Activated naive CD4-positive, alpha-beta T cell treated with anti-CD3 and anti-CD28 coated beads, Interleukin-2, amount 50 U/mL, for 24 hours (primary cell): Measurements from ENCODE around the gene MYPN.
"Not testable (repeated sequence)": the region's sequence is repeated elsewhere in the genome, so short reads cannot be mapped to it uniquely, and the experiment has no call there.

Experiments
- H3K27ac Mint-ChIP-seq: one replicate; pipeline ENCODE4 v1.8.0; 2021; ENCODE audit warnings: mild to moderate bottlenecking, mixed read lengths
- H3K27me3 Mint-ChIP-seq: one replicate; pipeline ENCODE4 v1.8.0; 2021; ENCODE audit warnings: mixed read lengths
- H3K36me3 Mint-ChIP-seq: one replicate; pipeline ENCODE4 v1.8.0; 2021; ENCODE audit warnings: mixed read lengths
- H3K4me1 Mint-ChIP-seq: one replicate; pipeline ENCODE4 v1.8.0; 2021; ENCODE audit warnings: mixed read lengths
- H3K4me3 Mint-ChIP-seq: one replicate; pipeline ENCODE4 v1.8.0; 2021; ENCODE audit warnings: mild to moderate bottlenecking, mixed read lengths
- H3K9me3 Mint-ChIP-seq: one replicate; pipeline ENCODE4 v1.8.0; 2021; ENCODE audit warnings: mixed read lengths

The MYPN gene

GRCh38 chr10:68138526-68138925, 29.2 kb downstream of the MYPN start:
- Mint-ChIP-seq H3K9me3 (no peaks in the 10 kb centered on the region), H3K36me3 (peaks cover 2% of the 10 kb centered on the region), H3K27ac (no peak overlapping the region), H3K4me3 (no peak overlapping the region), H3K4me1 (no peaks in the 10 kb centered on the region), H3K27me3 (peaks cover 4% of the 10 kb centered on the region)

GRCh38 chr10:68139448-68140272, 30.4 kb downstream of the MYPN start:
- Mint-ChIP-seq H3K4me1 (no peaks in the 10 kb centered on the region), H3K27ac (no peak overlapping the region), H3K27me3 (peaks cover 4% of the 10 kb centered on the region), H3K4me3 (no peak overlapping the region), H3K9me3 (no peaks in the 10 kb centered on the region), H3K36me3 (peaks cover 2% of the 10 kb centered on the region)

GRCh38 chr10:68142761-68143160, 33.5 kb downstream of the MYPN start:
- H3K9me3 Mint-ChIP-seq: no peaks in the 10 kb centered on the region
- peaks cover 2% of the 10 kb centered on the region for H3K36me3 Mint-ChIP-seq
- peaks cover 4% of the 10 kb centered on the region for H3K27me3 Mint-ChIP-seq

GRCh38 chr10:68144709-68145108, 35.4 kb downstream of the MYPN start:
- H3K9me3 Mint-ChIP-seq: no peaks in the 10 kb centered on the region
- H3K36me3 Mint-ChIP-seq: peaks cover 2% of the 10 kb centered on the region

More at GRCh38 chr10:68142761-68143160, 33.5 kb downstream of the MYPN start:
- no peaks in the 10 kb centered on the region for H3K4me1 Mint-ChIP-seq
- H3K27ac Mint-ChIP-seq: no peak overlapping the region
- H3K4me3 Mint-ChIP-seq: no peak overlapping the region

GRCh38 chr10:68145705-68146104, 36.4 kb downstream of the MYPN start:
- H3K36me3 Mint-ChIP-seq: no peaks in the 10 kb centered on the region
- no peaks in the 10 kb centered on the region for H3K4me1 Mint-ChIP-seq
- no peak overlapping the region for H3K27ac Mint-ChIP-seq
- H3K9me3 Mint-ChIP-seq: no peaks in the 10 kb centered on the region
- H3K4me3 Mint-ChIP-seq: no peak overlapping the region
- peaks cover 4% of the 10 kb centered on the region for H3K27me3 Mint-ChIP-seq

More at GRCh38 chr10:68144709-68145108, 35.4 kb downstream of the MYPN start:
- Mint-ChIP-seq H3K4me3 (no peak overlapping the region), H3K4me1 (no peaks in the 10 kb centered on the region), H3K27ac (no peak overlapping the region), H3K27me3 (peaks cover 4% of the 10 kb centered on the region)

DNA sequence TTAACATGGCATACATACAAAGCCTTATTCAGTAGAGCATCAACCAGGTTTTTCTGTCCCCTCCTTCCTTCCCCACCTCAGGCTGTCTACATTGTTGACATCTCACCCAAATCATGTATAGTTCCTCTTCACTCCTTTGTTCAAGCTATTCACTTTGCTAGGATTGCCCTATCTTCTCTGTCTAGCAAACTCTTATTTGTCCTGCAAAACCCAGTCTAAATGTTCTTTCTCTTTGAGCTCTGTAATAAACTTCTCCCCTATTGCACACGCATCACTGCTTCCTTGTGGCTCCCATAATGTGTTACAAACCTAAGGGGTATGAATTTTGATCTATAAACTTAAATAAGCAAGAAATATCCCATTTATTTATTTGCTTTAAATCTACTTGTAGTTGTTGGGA, 36.8 kb downstream of the MYPN start:
- Mint-ChIP-seq H3K27me3 (peaks cover 4% of the 10 kb centered on the region), H3K4me1 (no peaks in the 10 kb centered on the region), H3K27ac (no peak overlapping the region), H3K9me3 (no peaks in the 10 kb centered on the region), H3K4me3 (no peak overlapping the region), H3K36me3 (no peaks in the 10 kb centered on the region)

GRCh38 chr10:68151453-68151852, 42.2 kb downstream of the MYPN start:
- no peaks in the 10 kb centered on the region for H3K27me3 Mint-ChIP-seq
- no peaks in the 10 kb centered on the region for H3K4me1 Mint-ChIP-seq
- no peaks in the 10 kb centered on the region for H3K9me3 Mint-ChIP-seq
- no peaks in the 10 kb centered on the region for H3K36me3 Mint-ChIP-seq
- H3K27ac Mint-ChIP-seq: no peak overlapping the region
- H3K4me3 Mint-ChIP-seq: no peak overlapping the region

DNA sequence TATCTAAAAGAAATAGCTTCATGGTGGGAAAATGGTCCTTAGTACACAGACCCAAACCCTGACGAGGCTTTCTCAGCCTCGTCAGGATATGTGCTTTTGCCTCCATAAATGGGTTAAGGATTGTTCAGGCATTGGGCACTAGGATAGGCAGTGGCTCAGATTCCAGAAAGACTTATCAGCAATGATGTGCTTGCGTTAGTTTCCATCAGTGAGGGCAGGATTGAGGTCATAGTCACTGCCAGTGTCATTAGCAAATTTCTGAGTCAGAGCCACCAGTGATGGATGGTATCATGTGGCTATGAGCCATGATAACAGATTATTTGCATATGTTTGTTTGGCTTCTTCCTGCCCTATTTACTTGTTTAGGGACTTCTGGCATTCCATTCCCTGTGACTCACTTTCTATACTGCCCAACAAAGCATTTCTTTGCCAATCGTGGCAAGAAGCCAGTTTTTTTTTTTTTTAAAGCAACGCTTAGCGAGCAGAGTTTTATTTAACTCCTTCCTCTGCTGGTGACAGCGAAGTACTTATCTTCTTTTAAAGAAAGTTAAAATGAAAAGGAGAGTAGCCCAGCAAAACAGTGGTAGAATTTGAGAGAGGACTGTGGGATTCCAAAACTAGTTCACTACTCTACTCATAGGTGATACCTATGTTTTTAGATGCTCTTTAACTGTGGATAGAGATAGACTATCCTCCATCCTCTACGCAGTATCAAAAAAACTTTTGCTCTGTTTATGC, 44.4 kb downstream of the MYPN start:
- no peaks in the 10 kb centered on the region for H3K36me3 Mint-ChIP-seq
- no peak overlapping the region for H3K27ac Mint-ChIP-seq
- H3K9me3 Mint-ChIP-seq: no peaks in the 10 kb centered on the region
- no peak overlapping the region for H3K4me3 Mint-ChIP-seq
- no peaks in the 10 kb centered on the region for H3K4me1 Mint-ChIP-seq
- H3K27me3 Mint-ChIP-seq: no peaks in the 10 kb centered on the region

- Mint-ChIP-seq H3K36me3 (no peaks in the 10 kb centered on the region), H3K27me3 (no peaks in the 10 kb centered on the region), H3K4me1 (no peaks in the 10 kb centered on the region), H3K27ac (no peak overlapping the region), H3K4me3 (no peak overlapping the region), H3K9me3 (no peaks in the 10 kb centered on the region)
Observed at GRCh38 chr10:68154211-68154497, 44.9 kb downstream of the MYPN start.

DNA sequence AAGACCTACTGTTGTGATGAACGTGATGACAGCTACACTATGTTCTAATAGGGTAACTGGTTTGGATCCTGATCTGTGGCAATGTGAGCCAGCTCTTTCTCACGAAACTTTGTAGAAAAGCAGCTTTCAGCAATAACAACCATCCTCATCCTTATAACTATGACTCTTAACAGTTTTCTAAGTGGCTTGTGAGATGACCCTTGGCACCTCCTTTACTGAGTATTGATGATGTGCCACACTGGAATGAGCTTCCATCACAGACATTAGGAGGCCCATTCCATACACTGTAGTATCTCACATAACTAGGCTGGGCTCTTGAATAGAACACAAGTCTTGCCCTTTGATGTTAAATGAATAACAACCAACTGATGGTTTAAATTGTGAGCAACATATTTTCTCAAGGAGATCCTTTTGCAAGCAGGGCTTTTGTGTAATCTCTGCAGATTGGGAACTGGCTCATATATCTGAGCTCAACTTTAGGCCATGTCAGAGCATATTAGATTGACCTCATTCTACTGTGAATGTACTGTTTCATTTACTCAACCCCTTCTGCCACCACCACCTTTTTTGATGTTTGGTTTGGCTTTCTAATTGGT, 46.4 kb downstream of the MYPN start:
- H3K9me3 Mint-ChIP-seq: no peaks in the 10 kb centered on the region
- H3K36me3 Mint-ChIP-seq: no peaks in the 10 kb centered on the region
- H3K4me1 Mint-ChIP-seq: no peaks in the 10 kb centered on the region
- no peak overlapping the region for H3K27ac Mint-ChIP-seq
- no peaks in the 10 kb centered on the region for H3K27me3 Mint-ChIP-seq
- H3K4me3 Mint-ChIP-seq: no peak overlapping the region

DNA sequence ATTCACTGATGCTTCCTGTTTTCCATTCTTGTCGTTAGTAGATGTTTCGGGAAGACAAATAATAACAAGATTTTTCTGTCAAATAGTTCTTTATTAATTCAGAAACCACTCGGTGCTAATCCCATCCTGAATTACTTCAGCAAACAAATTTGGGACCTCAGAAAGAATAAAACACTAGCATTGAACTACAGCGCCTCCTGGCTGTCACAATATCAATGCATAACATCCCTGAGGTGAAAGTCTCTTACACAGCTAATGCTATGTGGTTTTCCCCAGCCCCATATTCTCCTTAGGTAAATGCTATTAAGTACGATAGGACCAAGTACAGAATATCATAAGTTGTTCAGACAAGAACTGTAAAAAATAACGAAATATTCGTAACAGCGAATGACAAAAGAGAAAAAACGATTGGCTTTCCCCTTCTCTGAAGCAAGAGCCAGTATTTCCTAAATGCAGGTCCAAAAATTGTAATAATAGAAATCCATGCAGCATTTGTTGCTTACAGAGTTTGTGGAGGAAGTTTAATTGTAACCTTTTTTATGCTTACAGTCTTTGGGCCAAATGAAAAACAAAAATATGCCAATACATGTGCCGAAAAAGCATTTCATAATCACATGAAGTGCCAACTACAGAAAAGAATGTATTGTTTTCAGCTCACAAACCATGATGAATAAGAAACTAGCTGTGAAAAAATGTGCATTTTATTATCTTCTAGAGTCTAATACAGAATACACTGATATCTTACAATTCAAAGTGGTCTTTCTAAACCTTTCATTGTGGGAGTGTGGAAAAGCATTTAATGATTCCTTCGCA, 47.3 kb downstream of the MYPN start:
- Mint-ChIP-seq H3K4me3 (no peak overlapping the region), H3K36me3 (no peaks in the 10 kb centered on the region)

DNA sequence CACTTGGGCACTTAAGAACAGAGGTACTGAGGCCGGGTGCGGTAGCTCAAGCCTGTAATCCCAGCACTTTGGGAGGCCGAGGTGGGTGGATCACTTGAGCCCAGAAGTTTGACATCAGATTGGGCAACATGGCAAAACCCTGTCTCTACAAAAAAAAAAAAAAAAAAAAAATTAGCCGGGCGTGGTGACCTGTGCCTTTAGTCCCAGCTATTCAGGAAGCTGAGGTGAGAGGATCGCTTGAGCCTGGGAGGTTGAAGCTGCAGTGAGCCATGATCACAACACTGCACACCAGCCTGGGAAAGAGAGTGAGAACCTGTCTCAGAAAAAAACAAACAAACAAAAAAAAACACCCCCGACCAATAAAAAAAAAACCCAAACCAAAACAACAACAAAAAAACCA, 48.2 kb downstream of the MYPN start:
- not testable (repeated sequence) for H3K4me1 Mint-ChIP-seq

More for the DNA sequence above, 47.3 kb downstream of the MYPN start:
- no peaks in the 10 kb centered on the region for H3K27me3 Mint-ChIP-seq
- no peaks in the 10 kb centered on the region for H3K4me1 Mint-ChIP-seq
- H3K9me3 Mint-ChIP-seq: no peaks in the 10 kb centered on the region
- H3K27ac Mint-ChIP-seq: no peak overlapping the region

DNA sequence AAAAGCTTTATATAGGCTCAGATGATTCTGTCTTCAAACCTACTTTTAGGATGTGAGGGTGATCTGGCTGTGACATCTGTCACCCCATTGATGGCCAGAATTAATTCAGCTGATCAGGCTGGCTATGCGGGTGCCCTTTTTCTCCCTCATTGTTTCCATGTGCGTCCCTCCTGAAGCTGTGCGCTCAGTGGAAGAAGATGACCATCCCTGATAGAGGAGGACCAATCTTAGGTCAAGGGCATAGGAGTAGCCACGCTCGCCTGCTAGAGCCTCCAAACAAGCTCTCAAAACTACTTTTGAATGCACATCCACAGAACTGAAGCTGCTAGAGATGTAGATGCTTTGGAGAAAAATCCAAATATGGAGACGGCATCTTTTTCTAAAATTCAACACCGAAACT, 48.7 kb downstream of the MYPN start:
- no peaks in the 10 kb centered on the region for H3K27me3 Mint-ChIP-seq
- H3K4me1 Mint-ChIP-seq: no peaks in the 10 kb centered on the region
- no peak overlapping the region for H3K27ac Mint-ChIP-seq
- H3K4me3 Mint-ChIP-seq: no peak overlapping the region
- no peaks in the 10 kb centered on the region for H3K36me3 Mint-ChIP-seq
- no peaks in the 10 kb centered on the region for H3K9me3 Mint-ChIP-seq

More for the DNA sequence above, 48.2 kb downstream of the MYPN start:
- H3K4me3 Mint-ChIP-seq, H3K27ac Mint-ChIP-seq, H3K27me3 Mint-ChIP-seq, H3K9me3 Mint-ChIP-seq, H3K36me3 Mint-ChIP-seq: not testable (repeated sequence)

DNA sequence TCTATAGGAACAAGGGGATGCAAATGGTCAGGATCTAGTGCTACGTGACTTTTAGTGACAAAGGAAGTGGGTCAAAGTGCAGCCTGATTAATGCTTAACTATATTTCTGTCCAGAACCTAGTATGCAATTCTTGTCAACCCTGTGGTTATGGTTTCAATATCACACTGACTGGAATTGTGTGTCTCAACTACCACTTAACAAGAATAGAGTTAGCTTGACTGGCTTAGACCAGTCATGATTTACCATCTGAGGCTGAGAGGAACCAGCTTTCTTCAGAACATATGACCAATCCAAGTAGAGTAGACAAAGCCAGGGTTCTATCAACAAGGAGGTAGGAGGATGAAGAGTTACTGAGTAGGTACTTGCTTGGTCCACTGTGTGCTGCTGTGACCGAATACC, 54.4 kb downstream of the MYPN start:
- Mint-ChIP-seq H3K4me1 (no peaks in the 10 kb centered on the region), H3K27ac (no peak overlapping the region), H3K9me3 (no peaks in the 10 kb centered on the region), H3K4me3 (no peak overlapping the region), H3K36me3 (no peaks in the 10 kb centered on the region), H3K27me3 (no peaks in the 10 kb centered on the region)

- Mint-ChIP-seq H3K27ac (no peak overlapping the region), H3K4me1 (no peaks in the 10 kb centered on the region), H3K27me3 (no peaks in the 10 kb centered on the region), H3K4me3 (no peak overlapping the region), H3K36me3 (no peaks in the 10 kb centered on the region), H3K9me3 (no peaks in the 10 kb centered on the region)
Observed at GRCh38 chr10:68165643-68166042, 56.4 kb downstream of the MYPN start.
